ENCODE results near the gene SRC. TPM values are rescaled to one million over a fixed set of nuclear protein-coding genes. Genes with fewer than 3 reads are reported as not detected.

SRC gene
- total and polyA plus RNA-seq, 8 donors: 21.3 to 78.4 (median 36.8) TPM

DNA sequence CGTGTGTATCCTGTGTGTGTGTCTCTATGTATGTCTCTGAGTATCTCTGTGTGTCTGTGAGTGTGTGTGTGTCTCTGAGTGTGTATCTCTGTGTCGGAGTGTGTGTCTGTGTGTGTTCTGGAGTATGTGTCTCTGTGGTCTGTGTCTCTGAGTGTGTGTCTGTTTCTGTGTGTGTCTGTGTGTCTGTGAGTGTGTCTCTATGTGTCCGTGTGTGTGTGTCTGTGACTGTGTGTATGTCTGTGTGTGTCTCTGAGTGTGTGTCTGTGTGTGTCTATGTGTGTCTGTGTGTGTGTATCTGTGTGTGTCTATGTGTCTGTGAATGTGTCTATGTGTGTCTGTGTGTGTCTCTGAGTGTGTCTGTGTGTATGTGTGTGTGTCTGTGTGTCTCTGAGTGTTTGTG is 73.4 kb downstream of the SRC start:
- Histone ChIP-seq H3K27me3 (no peaks in the 10 kb centered on the region), H3K4me1 (no peaks in the 10 kb centered on the region), H3K27ac (no peak overlapping the region), H3K9me3 (no peaks in the 10 kb centered on the region), H3K36me3 (no peaks in the 10 kb centered on the region), H3K4me3 (no peak overlapping the region)
- ATAC-seq (no peak), FAIRE-seq (no peak), DNase-seq (no peak)
- intact Hi-C loops (cut with DNase I): no loop called here
- WGBS, 2 donors: 55 to 68% methylated on average over 3 of the region's 3 CpGs
- TF ChIP-seq, protein P1, sequence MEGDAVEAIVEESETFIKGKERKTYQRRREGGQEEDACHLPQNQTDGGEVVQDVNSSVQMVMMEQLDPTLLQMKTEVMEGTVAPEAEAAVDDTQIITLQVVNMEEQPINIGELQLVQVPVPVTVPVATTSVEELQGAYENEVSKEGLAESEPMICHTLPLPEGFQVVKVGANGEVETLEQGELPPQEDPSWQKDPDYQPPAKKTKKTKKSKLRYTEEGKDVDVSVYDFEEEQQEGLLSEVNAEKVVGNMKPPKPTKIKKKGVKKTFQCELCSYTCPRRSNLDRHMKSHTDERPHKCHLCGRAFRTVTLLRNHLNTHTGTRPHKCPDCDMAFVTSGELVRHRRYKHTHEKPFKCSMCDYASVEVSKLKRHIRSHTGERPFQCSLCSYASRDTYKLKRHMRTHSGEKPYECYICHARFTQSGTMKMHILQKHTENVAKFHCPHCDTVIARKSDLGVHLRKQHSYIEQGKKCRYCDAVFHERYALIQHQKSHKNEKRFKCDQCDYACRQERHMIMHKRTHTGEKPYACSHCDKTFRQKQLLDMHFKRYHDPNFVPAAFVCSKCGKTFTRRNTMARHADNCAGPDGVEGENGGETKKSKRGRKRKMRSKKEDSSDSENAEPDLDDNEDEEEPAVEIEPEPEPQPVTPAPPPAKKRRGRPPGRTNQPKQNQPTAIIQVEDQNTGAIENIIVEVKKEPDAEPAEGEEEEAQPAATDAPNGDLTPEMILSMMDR (IDR thresholded peaks at IDR 0.05): no peak

DNA sequence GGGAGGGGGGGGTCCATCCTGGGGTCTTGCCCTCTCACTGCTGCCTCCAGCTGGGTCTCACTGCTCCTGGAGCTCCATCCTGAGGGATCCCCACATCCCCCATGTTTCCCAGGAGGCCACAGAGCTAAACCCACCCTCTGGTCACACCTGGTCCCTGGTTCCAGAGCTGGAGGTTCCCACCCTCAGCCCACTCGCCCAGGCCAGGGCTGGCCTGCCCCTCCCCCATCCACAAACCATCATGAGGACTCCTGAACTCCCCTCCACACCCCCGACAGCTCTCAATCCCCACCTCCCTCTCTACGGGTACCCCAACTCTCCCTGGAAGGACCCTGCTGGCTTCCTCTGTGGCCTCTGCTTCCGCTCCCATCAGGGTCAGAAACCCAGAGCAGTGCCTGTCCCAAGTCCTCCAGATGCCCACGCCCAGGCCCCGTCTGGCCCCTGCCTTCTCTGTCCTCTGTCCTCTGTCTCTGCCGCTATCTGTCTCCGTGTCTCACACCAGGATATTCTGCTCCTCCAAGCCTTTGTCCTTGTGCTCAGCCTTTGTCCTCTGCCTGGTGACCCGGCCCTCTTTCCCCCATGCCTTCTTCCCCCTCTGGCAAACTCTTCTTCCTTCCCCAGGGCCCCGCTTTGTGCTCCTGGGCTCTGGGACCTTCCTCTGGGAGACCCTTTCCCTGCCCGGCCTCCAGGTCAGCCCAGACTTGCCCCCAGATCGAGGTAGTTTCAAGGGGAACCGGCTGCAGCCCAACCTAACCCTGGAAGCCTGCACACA is 74.0 kb downstream of the SRC start:
- no peak for FAIRE-seq
- WGBS, 2 donors: 44 to 63% methylated on average over 13 of the region's 13 CpGs

DNA sequence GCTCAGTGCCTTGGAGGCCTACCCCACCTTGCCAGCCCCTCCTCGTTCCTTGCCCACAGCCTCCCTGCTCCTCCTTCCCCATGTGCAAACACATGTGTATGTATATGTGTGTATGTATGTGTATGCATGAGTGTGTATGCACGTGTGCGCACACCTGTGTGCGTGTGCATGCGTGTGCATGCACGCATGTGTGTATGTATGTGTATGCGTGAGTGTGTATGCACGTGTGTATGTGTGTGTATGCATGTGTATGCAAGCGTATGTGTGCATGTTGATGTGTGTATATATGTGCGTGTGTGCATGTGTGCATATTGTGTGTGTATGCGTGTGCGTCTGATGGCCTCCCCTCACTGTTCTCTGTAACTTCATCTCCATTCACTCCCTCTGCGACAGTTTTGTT is 74.7 kb downstream of the SRC start:
- H3K27ac ChIP-seq: no peak overlapping the region
- no peaks in the 10 kb centered on the region for H3K27me3 ChIP-seq
- TF ChIP-seq, protein P1 (IDR thresholded peaks at IDR 0.05): no peak
- no peak overlapping the region for H3K4me3 ChIP-seq
- intact Hi-C loops (cut with DNase I): no loop called here
- DNase-seq: no peak
- ATAC-seq: no peak
- WGBS, 2 donors: 76 to 81% methylated on average over 13 of the region's 13 CpGs
- H3K4me1 ChIP-seq: no peaks in the 10 kb centered on the region
- no peaks in the 10 kb centered on the region for H3K9me3 ChIP-seq
- no peak for FAIRE-seq
- no peaks in the 10 kb centered on the region for H3K36me3 ChIP-seq

More for the DNA sequence above, 74.0 kb downstream of the SRC start:
- H3K27ac ChIP-seq: no peak overlapping the region
- no peak overlapping the region for H3K4me3 ChIP-seq
- H3K36me3 ChIP-seq: no peaks in the 10 kb centered on the region
- TF ChIP-seq, protein P1 (IDR thresholded peaks at IDR 0.05): no peak
- ATAC-seq: no peak
- H3K9me3 ChIP-seq: no peaks in the 10 kb centered on the region
- intact Hi-C loops (cut with DNase I): no loop called here
- H3K27me3 ChIP-seq: no peaks in the 10 kb centered on the region
- DNase-seq: no peak
- no peaks in the 10 kb centered on the region for H3K4me1 ChIP-seq

DNA sequence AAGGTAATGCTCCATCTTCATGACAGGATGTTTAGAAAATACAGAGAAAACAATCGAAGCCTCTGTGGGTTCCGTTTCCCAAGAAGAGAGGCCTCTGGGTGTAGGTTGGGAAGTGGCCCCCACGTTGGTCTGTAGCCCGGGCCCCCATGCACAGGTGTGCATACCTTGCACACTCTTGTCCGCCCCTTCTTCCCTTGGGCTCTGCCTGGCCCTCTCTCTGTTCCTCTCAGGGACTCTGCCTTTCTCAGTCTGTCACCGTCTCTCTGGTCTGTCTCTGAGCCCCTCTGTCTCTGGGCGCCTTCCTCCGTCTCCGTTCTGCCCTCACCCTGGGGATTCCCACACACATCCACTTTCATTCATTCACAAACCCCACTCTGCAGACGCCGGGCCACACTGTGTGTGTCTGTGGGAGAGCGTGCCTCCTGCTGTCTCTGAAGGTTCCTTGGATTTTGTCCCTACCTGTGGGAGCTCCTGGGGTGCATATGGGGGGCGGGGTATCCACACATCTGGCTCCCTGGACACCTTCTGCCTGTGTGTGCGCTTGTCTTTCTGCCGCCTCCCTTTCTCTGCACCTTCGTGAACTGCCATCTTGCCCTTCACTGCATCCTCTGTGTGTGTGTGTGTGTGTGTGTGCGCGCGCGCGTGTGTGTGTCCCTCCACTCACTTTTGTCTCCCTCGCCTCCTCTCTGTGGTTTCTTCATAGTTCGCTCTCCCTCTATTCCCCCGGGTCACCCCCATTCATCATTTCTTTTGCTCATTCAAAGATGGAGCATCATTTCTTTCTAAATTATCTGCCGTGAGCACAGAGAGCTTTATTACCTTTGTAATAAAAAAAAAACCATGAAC is 75.3 kb downstream of the SRC start:
- Histone ChIP-seq H3K4me1 (no peaks in the 10 kb centered on the region), H3K9me3 (no peaks in the 10 kb centered on the region), H3K4me3 (no peak overlapping the region), H3K27ac (no peak overlapping the region), H3K27me3 (no peaks in the 10 kb centered on the region), H3K36me3 (no peaks in the 10 kb centered on the region)
- no peak for ATAC-seq
- TF ChIP-seq, protein P1 (IDR thresholded peaks at IDR 0.05): no peak
- no peak for FAIRE-seq
- WGBS, 2 donors: 43 to 59% methylated on average over 25 of the region's 25 CpGs
- no peak for DNase-seq
- intact Hi-C loops (cut with DNase I): no loop called here

Data from pancreas (tissue), 10 donors.